DOHH2 (cell line): ENCODE results near the gene CRYZL1.

Source experiments
- H3F3A ChIP-seq: fragments of 200-600 bp; sonication (generic), shearing (Covaris generic); 2 replicates; pipeline ENCODE4 v1.6.0; 2016; ENCODE audit warnings: antibody characterized with exemption, mild to moderate bottlenecking; ENCODE audit not compliant: control insufficient read depth, insufficient read depth
- H3K27ac ChIP-seq: fragments of 200-600 bp; sonication (generic); 2 replicates; pipeline ENCODE4 v1.5.1; 2014; ENCODE audit warnings: low read depth, mild to moderate bottlenecking, low read length, moderate library complexity
- H3K27me3 ChIP-seq: fragments of 200-600 bp; sonication (generic); 2 replicates; pipeline ENCODE4 v1.6.1; 2014; ENCODE audit warnings: mild to moderate bottlenecking, low read length, mixed read lengths; ENCODE audit not compliant: control insufficient read depth
- H3K36me3 ChIP-seq: fragments of 200-600 bp; sonication (generic); 2 replicates; pipeline ENCODE4 v1.6.1; 2014; ENCODE audit warnings: mild to moderate bottlenecking, low read length, moderate library complexity, mixed read lengths; ENCODE audit not compliant: control insufficient read depth
- H3K4me1 ChIP-seq: fragments of 200-600 bp; sonication (generic); 2 replicates; pipeline ENCODE4 v1.6.1; 2014; ENCODE audit warnings: mild to moderate bottlenecking, low read length, mixed read lengths; ENCODE audit not compliant: control insufficient read depth
- H3K4me2 ChIP-seq: fragments of 200-600 bp; sonication (generic); 2 replicates; pipeline ENCODE4 v1.6.0; 2014; ENCODE audit warnings: mild to moderate bottlenecking, low read length, moderate library complexity
- H3K4me3 ChIP-seq: fragments of 200-600 bp; sonication (generic); 2 replicates; pipeline ENCODE4 v1.5.1; 2014; ENCODE audit warnings: mild to moderate bottlenecking, low read length, mixed read lengths
- H3K79me2 ChIP-seq: fragments of 200-600 bp; sonication (generic); 2 replicates; pipeline ENCODE4 v1.6.1; 2014; ENCODE audit warnings: mild to moderate bottlenecking, low read length, mixed read lengths; ENCODE audit not compliant: control insufficient read depth
- H3K9me2 ChIP-seq: fragments of 200-600 bp; sonication (generic); replicated peaks from 2 replicates; pipeline ENCODE4 v1.6.1; 2014; ENCODE audit warnings: mild to moderate bottlenecking, low read length, mixed read lengths; ENCODE audit not compliant: control insufficient read depth
- H3K9me3 ChIP-seq: fragments of 200-600 bp; sonication (generic); 2 replicates; pipeline ENCODE4 v1.6.1; 2014; ENCODE audit warnings: antibody characterized with exemption, low read length, mixed read lengths; ENCODE audit not compliant: control insufficient read depth, insufficient read depth
- H4K20me1 ChIP-seq: fragments of 200-600 bp; sonication (generic); 2 replicates; pipeline ENCODE4 v1.6.0; 2014; ENCODE audit warnings: low read depth, mild to moderate bottlenecking, antibody characterized with exemption, low read length, moderate library complexity; ENCODE audit not compliant: control insufficient read depth, insufficient read depth
- CTCF ChIP-seq: fragments of 200-600 bp; sonication (generic); IDR thresholded peaks from one replicate; pipeline ENCODE4 v1.5.1; 2014; ENCODE audit warnings: antibody characterized with exemption, mild to moderate bottlenecking, low read depth, low read length; ENCODE audit not compliant: poor library complexity, severe bottlenecking
- EZH2phosphoT487 ChIP-seq: fragments of 200-600 bp; sonication (generic); IDR thresholded peaks from 2 replicates; pipeline ENCODE4 v1.6.1; 2017; ENCODE audit warnings: borderline replicate concordance, mild to moderate bottlenecking, antibody characterized with exemption, low read length, moderate library complexity, mixed read lengths

Gene CRYZL1

DNA sequence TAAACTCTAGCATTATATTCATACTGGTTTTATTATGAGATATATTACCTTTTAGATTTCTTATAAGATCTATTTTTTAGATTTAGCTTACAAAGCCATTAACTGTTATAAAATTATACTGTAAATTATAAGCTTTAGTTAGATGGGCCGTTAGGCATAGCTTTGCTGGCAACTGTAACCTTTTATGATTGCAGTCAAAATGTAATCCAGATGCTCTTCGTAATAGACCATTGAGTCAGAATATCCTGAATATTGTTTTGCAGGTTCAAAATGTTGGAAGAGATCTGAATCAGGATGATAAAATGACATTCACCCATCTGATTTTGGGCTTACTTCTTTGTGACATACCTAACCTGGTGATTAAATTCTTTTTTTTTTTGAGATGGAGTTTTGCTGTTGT is 21.7 kb upstream of the CRYZL1 start:
- Histone ChIP-seq H3K27ac (no peak overlapping the region), H3K4me1 (no peaks in the 10 kb centered on the region), H3K36me3 (no peaks in the 10 kb centered on the region), H3K4me3 (no peak overlapping the region), H3K9me2 (no peaks in the 10 kb centered on the region), H3K4me2 (no peak overlapping the region), H3K27me3 (no peaks in the 10 kb centered on the region), H3K79me2 (peaks cover 7% of the 10 kb centered on the region; the same call in 1 of the 2 replicates), H3K9me3 (no peaks in the 10 kb centered on the region), H4K20me1 (no peaks in the 10 kb centered on the region), H3F3A (no peaks in the 10 kb centered on the region)
- TF ChIP-seq CTCF (no peak), EZH2phosphoT487 (no peak)

DNA sequence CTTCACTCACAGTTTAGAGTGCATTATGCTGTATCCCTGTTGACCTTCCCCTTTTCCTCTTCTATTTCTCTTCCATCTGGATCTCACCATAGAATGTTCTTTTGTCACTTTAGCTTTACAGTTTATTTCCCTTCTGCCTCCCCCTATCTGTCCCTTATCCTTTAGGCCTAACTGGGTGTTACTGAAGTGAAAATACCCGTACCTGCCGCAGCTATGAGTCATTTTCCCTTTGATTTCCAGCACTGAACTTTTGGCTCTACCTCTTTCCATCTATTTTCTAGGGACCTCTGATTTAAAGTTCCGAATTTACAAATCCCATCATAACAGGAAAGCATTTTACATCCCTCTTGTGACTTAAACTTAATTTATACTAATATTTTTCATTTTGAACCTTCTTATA is 20.5 kb upstream of the CRYZL1 start:
- H3K9me3 ChIP-seq, result no peaks in the 10 kb centered on the region
- H3K4me2 ChIP-seq, result no peak overlapping the region
- no peak overlapping the region for H3K4me3 ChIP-seq
- no peaks in the 10 kb centered on the region for H3K9me2 ChIP-seq
- H3K4me1 ChIP-seq, result no peaks in the 10 kb centered on the region
- no peaks in the 10 kb centered on the region for H4K20me1 ChIP-seq
- no peaks in the 10 kb centered on the region for H3K27me3 ChIP-seq
- H3K79me2 ChIP-seq, result peaks cover 12% of the 10 kb centered on the region
- no peak for TF ChIP-seq EZH2phosphoT487
- TF ChIP-seq CTCF, result no peak
- H3K36me3 ChIP-seq, result no peaks in the 10 kb centered on the region
- H3K27ac ChIP-seq, result no peak overlapping the region
- no peaks in the 10 kb centered on the region for H3F3A ChIP-seq

- no peak for TF ChIP-seq CTCF
- no peak for TF ChIP-seq EZH2phosphoT487
- H3K27ac ChIP-seq, result no peak overlapping the region
- H3F3A ChIP-seq, result no peaks in the 10 kb centered on the region
- no peak overlapping the region for H3K4me3 ChIP-seq
- no peak overlapping the region for H3K4me2 ChIP-seq
- no peaks in the 10 kb centered on the region for H3K36me3 ChIP-seq
- H3K9me3 ChIP-seq, result no peaks in the 10 kb centered on the region
- no peaks in the 10 kb centered on the region for H3K4me1 ChIP-seq
- no peaks in the 10 kb centered on the region for H4K20me1 ChIP-seq
- no peaks in the 10 kb centered on the region for H3K9me2 ChIP-seq
- peaks cover 12% of the 10 kb centered on the region for H3K79me2 ChIP-seq
- no peaks in the 10 kb centered on the region for H3K27me3 ChIP-seq
These were observed 19.6 kb upstream of the CRYZL1 start for GRCh38 chr21:33661146-33661545.

GRCh38 chr21:33660406-33660805 is 18.9 kb upstream of the CRYZL1 start:
- TF ChIP-seq EZH2phosphoT487 (no peak), CTCF (no peak)
- Histone ChIP-seq H3K4me3 (no peak overlapping the region), H4K20me1 (no peaks in the 10 kb centered on the region), H3K9me3 (no peaks in the 10 kb centered on the region), H3K4me2 (no peak overlapping the region), H3F3A (no peaks in the 10 kb centered on the region), H3K79me2 (peaks cover 17% of the 10 kb centered on the region), H3K9me2 (no peaks in the 10 kb centered on the region), H3K4me1 (no peaks in the 10 kb centered on the region), H3K27me3 (no peaks in the 10 kb centered on the region), H3K27ac (no peak overlapping the region), H3K36me3 (no peaks in the 10 kb centered on the region)
